ENCODE data around the gene KRT75.

The KRT75 gene

DNA sequence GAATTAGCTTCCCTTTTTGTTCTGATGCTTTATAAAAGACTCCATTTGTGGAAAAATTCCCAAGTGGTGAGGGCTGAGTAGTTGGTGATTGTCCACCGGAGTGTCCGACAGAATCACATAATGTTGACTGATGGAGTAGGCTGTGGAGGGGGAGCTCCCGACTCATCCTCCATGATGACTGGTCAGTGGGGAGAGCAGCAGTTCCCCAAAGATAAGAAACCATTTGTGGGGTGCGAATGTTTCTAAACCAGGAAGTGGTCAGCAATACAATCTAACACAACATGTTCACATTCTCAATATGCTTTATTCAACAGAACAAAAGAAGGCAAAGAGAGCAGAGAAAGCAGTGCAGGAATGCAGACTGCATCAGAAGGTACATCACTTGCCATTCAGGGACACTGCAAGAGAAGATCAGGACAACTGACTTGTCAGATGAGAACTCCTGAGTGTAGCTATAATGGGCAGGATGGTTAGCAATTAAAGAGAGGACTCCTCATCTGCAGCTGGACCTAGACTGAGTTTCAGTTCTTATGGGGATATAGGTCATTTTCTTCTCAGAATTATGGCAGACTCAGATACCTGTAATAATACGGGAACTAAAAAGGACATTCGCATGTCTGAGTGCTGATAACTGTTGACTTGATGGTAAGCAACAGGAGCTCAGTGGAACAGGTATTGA is 12.3 kb upstream of the KRT75 start:
- Histone ChIP-seq H4K20me1 (ENCODE audit: insufficient read depth, low read length) (no peaks in the 10 kb centered on the region), H3K27ac (ENCODE audit: low read length) (no peak overlapping the region)

DNA sequence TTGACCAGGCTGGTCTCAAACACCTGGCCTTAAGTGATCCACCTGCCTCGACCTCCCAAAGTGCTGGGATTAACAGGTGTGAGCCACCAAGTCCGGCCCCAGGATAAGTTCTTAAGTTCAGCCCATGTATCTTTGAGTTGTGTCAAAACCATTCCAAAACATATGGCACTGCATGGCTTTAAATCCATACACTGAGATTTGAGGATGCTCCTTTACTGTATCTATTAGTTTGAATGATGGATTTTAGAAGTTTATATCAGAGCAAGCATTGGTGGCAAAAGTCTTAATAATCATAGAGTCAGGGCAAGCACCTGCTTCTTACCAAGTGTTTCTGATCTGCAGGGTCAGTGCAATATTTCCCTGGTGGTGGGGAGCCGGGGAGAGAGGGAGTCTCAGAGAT is 11.7 kb upstream of the KRT75 start:
- DNase-seq (no peak), ATAC-seq (ENCODE audit: insufficient read depth, low read depth) (no peak)
- Histone ChIP-seq H3K79me2 (ENCODE audit: insufficient read depth, low read length) (no peaks in the 10 kb centered on the region), H3K4me1 (ENCODE audit: insufficient read depth, low read length) (no peaks in the 10 kb centered on the region), H3K27ac (ENCODE audit: low read length) (no peak overlapping the region), H3K36me3 (ENCODE audit: insufficient read depth, low read length) (no peaks in the 10 kb centered on the region), H3K9me3 (ENCODE audit: insufficient read depth, low read length, severe bottlenecking) (no peaks in the 10 kb centered on the region), H3K27me3 (ENCODE audit: insufficient read depth, low read length, poor library complexity) (peaks cover 16% of the 10 kb centered on the region), H3K4me3 (ENCODE audit: low read depth in 1 of 2, low read length in 2 of 2) (no peak overlapping the region), H3K9ac (ENCODE audit: low read depth, low read length) (no peak overlapping the region), H2AFZ (ENCODE audit: low read depth, low read length) (no peak overlapping the region), H4K20me1 (ENCODE audit: insufficient read depth, low read length) (no peaks in the 10 kb centered on the region), H3K4me2 (ENCODE audit: insufficient read depth, low read length) (no peak overlapping the region)
- TF ChIP-seq, protein P1, sequence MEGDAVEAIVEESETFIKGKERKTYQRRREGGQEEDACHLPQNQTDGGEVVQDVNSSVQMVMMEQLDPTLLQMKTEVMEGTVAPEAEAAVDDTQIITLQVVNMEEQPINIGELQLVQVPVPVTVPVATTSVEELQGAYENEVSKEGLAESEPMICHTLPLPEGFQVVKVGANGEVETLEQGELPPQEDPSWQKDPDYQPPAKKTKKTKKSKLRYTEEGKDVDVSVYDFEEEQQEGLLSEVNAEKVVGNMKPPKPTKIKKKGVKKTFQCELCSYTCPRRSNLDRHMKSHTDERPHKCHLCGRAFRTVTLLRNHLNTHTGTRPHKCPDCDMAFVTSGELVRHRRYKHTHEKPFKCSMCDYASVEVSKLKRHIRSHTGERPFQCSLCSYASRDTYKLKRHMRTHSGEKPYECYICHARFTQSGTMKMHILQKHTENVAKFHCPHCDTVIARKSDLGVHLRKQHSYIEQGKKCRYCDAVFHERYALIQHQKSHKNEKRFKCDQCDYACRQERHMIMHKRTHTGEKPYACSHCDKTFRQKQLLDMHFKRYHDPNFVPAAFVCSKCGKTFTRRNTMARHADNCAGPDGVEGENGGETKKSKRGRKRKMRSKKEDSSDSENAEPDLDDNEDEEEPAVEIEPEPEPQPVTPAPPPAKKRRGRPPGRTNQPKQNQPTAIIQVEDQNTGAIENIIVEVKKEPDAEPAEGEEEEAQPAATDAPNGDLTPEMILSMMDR (IDR thresholded peaks at IDR 0.05; ENCODE audit: borderline replicate concordance, extremely low read depth, low read length, poor library complexity, severe bottlenecking) = no peak
- no peak for TF ChIP-seq EZH2 (IDR thresholded peaks at IDR 0.05; ENCODE audit: borderline replicate concordance, low read depth, low read length, severe bottlenecking)

More for the DNA sequence above, 12.3 kb upstream of the KRT75 start:
- Histone ChIP-seq H3K9me3 (ENCODE audit: insufficient read depth, low read length, severe bottlenecking) (no peaks in the 10 kb centered on the region), H2AFZ (ENCODE audit: low read depth, low read length) (no peak overlapping the region), H3K4me1 (ENCODE audit: insufficient read depth, low read length) (no peaks in the 10 kb centered on the region), H3K36me3 (ENCODE audit: insufficient read depth, low read length) (no peaks in the 10 kb centered on the region), H3K27me3 (ENCODE audit: insufficient read depth, low read length, poor library complexity) (peaks cover 13% of the 10 kb centered on the region), H3K4me3 (ENCODE audit: low read depth in 1 of 2, low read length in 2 of 2) (no peak overlapping the region), H3K4me2 (ENCODE audit: insufficient read depth, low read length) (no peak overlapping the region), H3K9ac (ENCODE audit: low read depth, low read length) (no peak overlapping the region), H3K79me2 (ENCODE audit: insufficient read depth, low read length) (no peaks in the 10 kb centered on the region)
- no peak for ATAC-seq (ENCODE audit: insufficient read depth, low read depth)
- TF ChIP-seq, protein P1 (IDR thresholded peaks at IDR 0.05; ENCODE audit: borderline replicate concordance, extremely low read depth, low read length, poor library complexity, severe bottlenecking) = no peak
- TF ChIP-seq EZH2 (IDR thresholded peaks at IDR 0.05; ENCODE audit: borderline replicate concordance, low read depth, low read length, severe bottlenecking) = no peak
- no peak for DNase-seq

DNA sequence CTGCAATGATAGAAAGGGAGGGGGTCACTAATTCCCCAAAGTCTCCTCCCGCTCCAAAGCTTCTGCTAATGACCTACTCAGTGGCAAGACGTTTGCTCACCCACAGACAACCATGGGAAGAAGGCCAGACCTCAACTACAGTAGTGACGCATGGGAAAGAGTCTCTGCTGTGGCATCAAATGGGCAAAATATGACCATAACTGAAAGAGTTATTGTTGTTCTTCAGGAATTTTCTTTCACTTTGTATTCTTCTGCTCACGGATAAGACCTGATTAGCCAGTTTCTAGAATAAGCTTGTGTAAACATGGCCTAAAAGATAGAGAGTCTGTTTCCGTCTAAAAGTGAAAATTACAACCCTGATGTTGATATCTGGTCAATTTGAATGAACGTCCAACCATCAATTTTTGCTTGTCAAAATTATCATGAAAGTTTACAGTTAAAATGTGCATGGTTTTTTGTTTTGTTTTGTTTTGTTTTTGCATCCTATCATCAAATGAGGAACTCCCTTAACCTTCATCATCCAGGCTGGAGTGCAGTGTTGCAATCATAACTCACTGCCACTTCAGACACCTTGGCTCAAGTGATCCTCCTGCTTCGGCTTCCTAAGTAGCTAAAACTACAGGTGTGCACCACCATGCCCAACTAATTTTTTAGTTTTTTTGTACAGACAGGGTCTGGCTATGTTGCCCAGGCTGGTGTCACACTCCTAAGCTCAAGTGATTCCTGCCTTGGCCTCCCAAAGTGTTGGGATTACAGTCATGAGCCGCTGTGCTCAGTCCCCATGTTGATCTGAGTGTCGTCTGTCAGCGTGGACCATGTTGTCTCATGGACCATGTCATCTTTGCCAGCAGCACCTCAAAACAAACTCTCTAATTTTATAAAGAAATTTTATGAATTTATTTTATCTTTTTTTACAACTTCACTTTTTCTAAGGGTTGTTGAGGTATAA is 10.8 kb upstream of the KRT75 start:
- Histone ChIP-seq H3K4me3 (ENCODE audit: low read depth in 1 of 2, low read length in 2 of 2) (no peak overlapping the region), H3K79me2 (ENCODE audit: insufficient read depth, low read length) (no peaks in the 10 kb centered on the region), H3K4me1 (ENCODE audit: insufficient read depth, low read length) (no peaks in the 10 kb centered on the region), H3K9ac (ENCODE audit: low read depth, low read length) (no peak overlapping the region), H3K27ac (ENCODE audit: low read length) (no peak overlapping the region), H3K36me3 (ENCODE audit: insufficient read depth, low read length) (no peaks in the 10 kb centered on the region), H2AFZ (ENCODE audit: low read depth, low read length) (no peak overlapping the region), H3K9me3 (ENCODE audit: insufficient read depth, low read length, severe bottlenecking) (no peaks in the 10 kb centered on the region), H3K4me2 (ENCODE audit: insufficient read depth, low read length) (no peak overlapping the region), H4K20me1 (ENCODE audit: insufficient read depth, low read length) (no peaks in the 10 kb centered on the region), H3K27me3 (ENCODE audit: insufficient read depth, low read length, poor library complexity) (peaks cover 16% of the 10 kb centered on the region)
- DNase-seq (no peak), ATAC-seq (ENCODE audit: insufficient read depth, low read depth) (no peak)
- TF ChIP-seq, protein P1 (IDR thresholded peaks at IDR 0.05; ENCODE audit: borderline replicate concordance, extremely low read depth, low read length, poor library complexity, severe bottlenecking) = no peak
- no peak for TF ChIP-seq EZH2 (IDR thresholded peaks at IDR 0.05; ENCODE audit: borderline replicate concordance, low read depth, low read length, severe bottlenecking)
